ENCODE results near the gene NSDHL.

- TF ChIP-seq CTCF (conservative IDR thresholded peaks at IDR 0.05 in 1 of 2, IDR thresholded peaks at IDR 0.05 in 1 of 2; ENCODE audit: extremely low read depth in 1 of 2, insufficient read depth in 1 of 2, low read depth in 1 of 2, low read length in 2 of 2) (no peak), EZH2 (IDR thresholded peaks at IDR 0.05; ENCODE audit: borderline replicate concordance, low read length) (no peak)
Measured at GRCh38 chrX:152913346-152913745, 82.5 kb downstream of the NSDHL start.
